ENCODE results near the gene VTI1A. TPM values are rescaled to one million over a fixed set of nuclear protein-coding genes. Genes with fewer than 3 reads are reported as not detected.

Gene VTI1A
- total and polyA plus RNA-seq, 4 donors: 5.5 to 26.9 (median 13.1) TPM

DNA sequence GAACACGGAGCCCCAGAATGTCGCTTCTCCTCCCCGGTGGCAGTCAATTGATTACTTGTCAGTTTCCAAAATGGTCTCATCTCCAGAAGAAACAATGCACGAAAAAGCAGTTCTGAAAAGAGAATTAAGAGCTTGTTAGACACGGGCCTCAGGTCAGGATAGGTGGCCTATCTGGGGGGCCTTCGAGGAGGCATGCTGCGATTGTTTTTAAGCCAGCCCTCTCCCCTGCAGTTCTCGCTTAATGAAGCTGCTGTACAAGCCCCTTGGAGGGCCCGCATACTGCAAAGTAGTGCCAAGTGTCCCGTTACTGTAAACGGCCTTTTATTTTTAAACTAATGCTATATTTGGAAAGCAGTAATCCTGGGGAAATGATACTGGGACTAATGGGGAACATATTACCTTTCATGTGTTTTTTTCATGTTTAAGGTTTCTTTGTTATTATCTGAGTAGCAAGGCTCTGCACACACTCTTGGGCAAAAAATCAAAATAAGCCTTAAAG lies 388.3 kb downstream of the VTI1A start:
- Histone ChIP-seq H3K4me3 (ENCODE audit: low read depth in 1 of 3, low read length in 3 of 3) (no peak overlapping the region), H3K9ac (ENCODE audit: low read depth in 1 of 2, low read length in 2 of 2) (no peak overlapping the region), H3K4me1 (ENCODE audit: control insufficient read depth in 4 of 4, insufficient read depth in 4 of 4, low read length in 3 of 4) (peaks cover 5 to 31% (median 21%) of the 10 kb centered on the region in 4 donors), H3K27me3 (ENCODE audit: control insufficient read depth in 4 of 4, insufficient read depth in 4 of 4, low read length in 3 of 4) (no peaks in the 10 kb centered on the region), H3K27ac (ENCODE audit: low read depth in 1 of 2, low read length in 2 of 2) (peak overlapping the region; percentile 85 to 87), H3K36me3 (ENCODE audit: control insufficient read depth in 4 of 4, insufficient read depth in 3 of 4, low read depth in 1 of 4, low read length in 3 of 4) (no peaks in the 10 kb centered on the region), H3K9me3 (ENCODE audit: control insufficient read depth in 4 of 4, low read length in 3 of 4) (no peaks in the 10 kb centered on the region)
- TF ChIP-seq TAF1 (conservative IDR thresholded peaks at IDR 0.05): no peak
- WGBS: 71% methylated on average over 11 of the region's 11 CpGs
- DNase-seq (ENCODE audit: low spot score): no peak

DNA sequence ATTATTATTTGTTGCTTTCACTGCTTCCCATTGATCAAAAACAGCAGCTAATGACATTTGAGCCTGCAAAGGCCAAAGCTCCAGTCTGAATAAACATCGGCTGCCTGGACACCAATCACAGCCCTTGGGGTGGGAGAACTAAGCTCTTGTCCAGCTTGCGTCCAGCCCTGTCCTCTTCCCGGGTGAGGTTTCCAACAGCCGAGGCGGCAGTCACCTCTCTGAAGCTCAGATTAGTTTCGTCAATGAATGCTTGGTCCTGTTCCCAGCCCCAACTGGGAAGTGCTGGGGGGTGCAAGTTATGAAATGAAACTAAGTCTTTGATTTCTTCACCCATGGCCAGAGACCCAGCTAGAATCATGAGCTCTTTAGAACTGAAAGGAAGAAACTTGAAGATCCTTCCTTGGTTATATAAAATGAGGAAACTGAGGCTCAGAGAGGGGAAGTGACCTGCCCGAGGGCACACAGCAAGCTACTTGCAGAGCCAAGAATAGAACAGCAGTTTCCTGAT lies 389.0 kb downstream of the VTI1A start:
- H3K4me1 ChIP-seq (ENCODE audit: control insufficient read depth in 4 of 4, insufficient read depth in 4 of 4, low read length in 3 of 4): peaks cover 6 to 38% (median 27%) of the 10 kb centered on the region in 4 donors
- H3K4me3 ChIP-seq (ENCODE audit: low read depth in 1 of 3, low read length in 3 of 3): no peak overlapping the region
- peak overlapping the region in 1 of 2 donors; percentile 62 for H3K9ac ChIP-seq (ENCODE audit: low read depth in 1 of 2, low read length in 2 of 2)
- H3K36me3 ChIP-seq (ENCODE audit: control insufficient read depth in 4 of 4, insufficient read depth in 3 of 4, low read depth in 1 of 4, low read length in 3 of 4): no peaks in the 10 kb centered on the region
- H3K27me3 ChIP-seq (ENCODE audit: control insufficient read depth in 4 of 4, insufficient read depth in 4 of 4, low read length in 3 of 4): no peaks in the 10 kb centered on the region
- DNase-seq (ENCODE audit: low spot score): peak; percentile 53
- TF ChIP-seq REST (IDR thresholded peaks at IDR 0.05) (peak; percentile 95), YY1 (IDR thresholded peaks at IDR 0.05) (peak; percentile 92), HNF4A (conservative IDR thresholded peaks at IDR 0.05) (peak; percentile 80 to 86), GABPA (IDR thresholded peaks at IDR 0.05 in 1 of 2, conservative IDR thresholded peaks at IDR 0.05 in 1 of 2) (peak in 1 of 2 donors; percentile 19), SP1 (IDR thresholded peaks at IDR 0.05) (peak; percentile 93), RAD21 (IDR thresholded peaks at IDR 0.05) (peak; percentile 69 to 77), EGR1 (IDR thresholded peaks at IDR 0.05; ENCODE audit: low read depth in 2 of 2) (peak; percentile 61 to 72), FOXA2 (IDR thresholded peaks at IDR 0.05) (peak; percentile 79), RXRA (IDR thresholded peaks at IDR 0.05) (peak; percentile 83 to 91), FOXA1 (IDR thresholded peaks at IDR 0.05) (peak; percentile 82), MAX (IDR thresholded peaks at IDR 0.05) (peak; percentile 87), JUND (IDR thresholded peaks at IDR 0.05) (peak; percentile 54 to 78), ATF3 (IDR thresholded peaks at IDR 0.05) (peak; percentile 38), HNF4G (IDR thresholded peaks at IDR 0.05) (peak; percentile 37), ZBTB33 (IDR thresholded peaks at IDR 0.05) (peak; percentile 55), TAF1 (conservative IDR thresholded peaks at IDR 0.05) (peak; percentile 80), NR2F2 (IDR thresholded peaks at IDR 0.05) (peak; percentile 75)
- TF ChIP-seq, protein P1, sequence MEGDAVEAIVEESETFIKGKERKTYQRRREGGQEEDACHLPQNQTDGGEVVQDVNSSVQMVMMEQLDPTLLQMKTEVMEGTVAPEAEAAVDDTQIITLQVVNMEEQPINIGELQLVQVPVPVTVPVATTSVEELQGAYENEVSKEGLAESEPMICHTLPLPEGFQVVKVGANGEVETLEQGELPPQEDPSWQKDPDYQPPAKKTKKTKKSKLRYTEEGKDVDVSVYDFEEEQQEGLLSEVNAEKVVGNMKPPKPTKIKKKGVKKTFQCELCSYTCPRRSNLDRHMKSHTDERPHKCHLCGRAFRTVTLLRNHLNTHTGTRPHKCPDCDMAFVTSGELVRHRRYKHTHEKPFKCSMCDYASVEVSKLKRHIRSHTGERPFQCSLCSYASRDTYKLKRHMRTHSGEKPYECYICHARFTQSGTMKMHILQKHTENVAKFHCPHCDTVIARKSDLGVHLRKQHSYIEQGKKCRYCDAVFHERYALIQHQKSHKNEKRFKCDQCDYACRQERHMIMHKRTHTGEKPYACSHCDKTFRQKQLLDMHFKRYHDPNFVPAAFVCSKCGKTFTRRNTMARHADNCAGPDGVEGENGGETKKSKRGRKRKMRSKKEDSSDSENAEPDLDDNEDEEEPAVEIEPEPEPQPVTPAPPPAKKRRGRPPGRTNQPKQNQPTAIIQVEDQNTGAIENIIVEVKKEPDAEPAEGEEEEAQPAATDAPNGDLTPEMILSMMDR (IDR thresholded peaks at IDR 0.05; ENCODE audit: low read depth, low read length, missing input control): no peak
- WGBS: 17% methylated on average over 7 of the region's 7 CpGs
- peak overlapping the region; percentile 85 to 87 for H3K27ac ChIP-seq (ENCODE audit: low read depth in 1 of 2, low read length in 2 of 2)
- H3K9me3 ChIP-seq (ENCODE audit: control insufficient read depth in 4 of 4, low read length in 3 of 4): no peaks in the 10 kb centered on the region

Measured in liver (tissue), 9 donors.